Activated CD4-positive, alpha-beta T cell treated with anti-CD3 and anti-CD28 coated beads, Interleukin-2, amount 50 U/mL, for 4 hours (primary cell): ENCODE data around the gene PFDN6.
"Not testable (repeated sequence)": the region's sequence is repeated elsewhere in the genome, so short reads cannot be mapped to it uniquely, and the experiment has no call there.

Experiments
- DNase-seq, 2 experiments: peaks; one replicate each; pipeline ENCODE4 v3.0.0-alpha.2; 2020

Gene PFDN6

DNA sequence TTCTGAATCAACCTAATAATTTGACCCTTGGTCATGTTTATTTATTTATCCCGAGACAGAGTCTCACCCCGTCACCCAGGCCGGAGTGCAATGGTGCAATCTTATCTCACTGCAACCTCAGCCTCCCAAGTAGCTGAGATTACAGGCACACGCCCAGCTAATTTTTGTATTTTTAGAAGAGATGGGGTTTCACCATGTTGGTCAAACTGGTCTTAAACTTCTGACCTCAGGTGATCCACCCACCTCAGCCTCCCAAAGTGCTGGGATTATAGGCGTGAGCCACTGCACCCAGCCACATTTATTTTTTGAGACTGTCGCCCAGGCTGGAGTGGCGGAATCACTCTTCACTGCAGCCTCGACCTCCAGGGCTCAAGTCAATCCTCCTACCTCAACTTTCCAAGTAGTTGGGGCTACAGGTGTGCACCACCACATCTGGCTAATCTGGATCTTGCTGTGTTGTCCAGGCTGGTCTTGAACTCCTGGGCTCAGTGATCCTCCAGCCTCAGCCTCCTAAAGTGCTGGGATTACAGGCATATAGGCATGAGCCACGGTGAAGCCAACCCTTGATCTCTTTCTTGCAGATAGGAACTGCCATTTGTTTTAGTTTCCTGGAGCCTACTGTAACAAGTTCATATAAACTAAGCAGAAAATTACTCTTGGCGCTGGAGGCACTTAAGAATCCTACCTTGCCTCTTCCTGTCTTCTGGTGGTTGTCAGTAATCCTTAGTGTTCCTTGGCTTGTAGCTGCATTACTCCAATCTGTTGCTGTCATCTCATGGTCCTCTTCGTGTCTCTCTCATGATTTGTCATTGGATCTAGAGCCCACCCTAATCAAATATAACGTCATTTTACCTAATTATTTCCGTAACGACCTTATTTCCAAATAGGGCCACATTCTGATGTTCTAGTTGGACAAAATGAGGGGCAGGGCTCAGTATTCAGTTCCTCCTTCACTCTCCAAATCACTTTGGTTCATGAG, 15.2 kb upstream of the PFDN6 start:
- no peak for DNase-seq

DNA sequence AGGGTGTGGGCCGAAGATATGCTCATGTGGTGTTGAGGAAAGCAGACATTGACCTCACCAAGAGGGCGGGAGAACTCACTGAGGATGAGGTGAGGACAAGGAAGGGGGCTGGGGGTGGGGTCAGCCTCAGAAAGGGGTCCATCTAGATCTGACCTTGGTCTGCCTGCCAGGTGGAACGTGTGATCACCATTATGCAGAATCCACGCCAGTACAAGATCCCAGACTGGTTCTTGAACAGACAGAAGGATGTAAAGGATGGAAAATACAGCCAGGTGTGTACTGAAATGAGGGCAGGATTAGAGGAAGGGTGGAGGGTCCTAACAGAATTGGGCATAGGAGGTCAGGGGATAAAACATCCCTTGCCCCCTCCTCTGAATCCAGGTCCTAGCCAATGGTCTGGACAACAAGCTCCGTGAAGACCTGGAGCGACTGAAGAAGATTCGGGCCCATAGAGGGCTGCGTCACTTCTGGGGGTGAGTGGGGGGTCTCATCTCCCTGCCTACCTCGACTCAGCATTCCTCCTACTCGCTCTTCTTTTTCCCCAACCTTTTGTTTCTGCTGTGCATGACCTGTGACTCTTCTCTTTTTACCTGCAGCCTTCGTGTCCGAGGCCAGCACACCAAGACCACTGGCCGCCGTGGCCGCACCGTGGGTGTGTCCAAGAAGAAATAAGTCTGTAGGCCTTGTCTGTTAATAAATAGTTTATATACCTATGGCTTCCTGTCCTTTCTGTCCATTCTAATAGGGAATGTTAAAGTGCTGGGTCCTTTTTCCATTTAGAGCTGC, 13.4 kb upstream of the PFDN6 start:
- not testable (repeated sequence) for DNase-seq

DNA sequence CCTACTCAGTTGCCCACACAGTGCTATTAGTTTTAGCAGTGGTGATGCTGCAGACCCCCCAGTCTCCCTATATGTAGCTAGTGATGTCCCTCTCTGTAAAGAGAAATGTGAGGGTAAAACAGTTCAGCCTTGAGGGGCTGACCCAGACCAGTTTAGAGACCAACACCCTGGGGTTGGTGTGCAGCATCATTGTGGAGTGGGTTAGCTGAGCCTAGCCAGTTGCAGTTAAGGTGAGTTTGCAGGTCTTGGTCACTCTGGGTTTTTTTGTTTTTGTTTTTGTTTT, 12.9 kb upstream of the PFDN6 start:
- DNase-seq, result no peak

DNA sequence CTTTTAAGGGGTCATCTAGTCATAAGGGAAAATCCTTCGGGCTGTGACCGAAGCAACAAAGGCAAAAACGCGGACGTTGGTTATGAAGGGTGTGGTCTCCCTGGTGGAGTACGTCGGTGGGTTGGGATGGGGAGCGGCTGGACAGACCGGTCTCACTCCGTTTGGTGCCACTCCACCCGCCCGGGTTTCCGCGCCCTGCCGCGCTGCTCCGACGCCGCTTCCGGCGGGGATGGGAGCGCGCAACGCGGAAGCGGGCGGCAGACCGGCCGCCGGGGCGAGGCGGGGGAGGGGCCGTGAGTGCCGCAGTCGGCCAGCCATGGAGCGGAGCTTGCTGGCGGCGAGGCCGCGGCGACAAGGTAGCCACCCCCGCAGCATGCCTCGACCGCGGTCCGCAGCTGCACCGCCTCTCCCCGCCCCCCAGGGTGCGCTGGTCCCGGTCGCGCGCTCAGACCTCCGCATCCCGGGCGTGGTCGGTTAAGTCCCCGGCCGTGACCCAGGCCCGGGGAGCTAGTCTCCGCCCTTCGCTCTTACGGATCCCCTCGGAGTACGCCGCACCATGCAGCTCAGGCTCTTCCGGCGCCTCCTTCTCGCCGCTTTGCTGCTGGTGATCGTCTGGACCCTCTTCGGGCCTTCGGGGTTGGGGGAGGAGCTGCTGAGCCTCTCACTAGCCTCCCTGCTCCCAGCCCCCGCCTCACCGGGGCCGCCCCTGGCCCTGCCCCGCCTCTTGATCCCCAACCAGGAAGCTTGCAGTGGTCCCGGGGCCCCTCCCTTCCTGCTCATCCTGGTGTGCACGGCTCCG, 12.3 kb upstream of the PFDN6 start, which contains the start of gene B3GALT4:
TSS of gene B3GALT4 (plus strand) at position 260 of the 799 bp plus-strand sequence. CDS start at position 557, 297 bp downstream.
- peak; percentile 44 to 53 for DNase-seq

DNA sequence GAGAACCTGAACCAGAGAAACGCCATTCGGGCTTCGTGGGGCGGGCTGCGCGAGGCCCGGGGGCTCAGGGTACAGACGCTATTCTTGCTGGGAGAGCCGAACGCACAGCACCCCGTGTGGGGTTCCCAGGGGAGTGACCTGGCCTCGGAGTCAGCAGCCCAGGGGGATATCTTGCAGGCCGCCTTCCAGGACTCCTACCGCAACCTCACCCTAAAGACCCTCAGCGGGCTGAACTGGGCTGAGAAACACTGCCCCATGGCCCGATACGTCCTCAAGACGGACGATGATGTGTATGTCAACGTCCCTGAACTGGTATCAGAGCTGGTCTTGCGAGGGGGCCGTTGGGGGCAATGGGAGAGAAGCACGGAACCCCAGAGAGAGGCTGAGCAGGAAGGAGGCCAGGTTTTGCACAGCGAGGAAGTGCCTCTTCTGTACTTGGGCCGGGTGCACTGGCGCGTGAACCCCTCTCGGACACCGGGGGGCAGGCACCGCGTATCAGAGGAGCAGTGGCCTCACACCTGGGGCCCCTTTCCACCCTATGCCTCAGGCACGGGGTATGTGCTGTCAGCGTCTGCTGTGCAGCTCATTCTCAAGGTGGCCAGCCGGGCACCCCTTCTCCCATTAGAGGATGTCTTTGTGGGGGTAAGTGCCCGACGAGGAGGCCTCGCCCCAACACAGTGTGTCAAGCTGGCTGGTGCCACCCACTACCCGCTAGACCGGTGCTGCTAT, 11.6 kb upstream of the PFDN6 start:
- no peak for DNase-seq

DNA sequence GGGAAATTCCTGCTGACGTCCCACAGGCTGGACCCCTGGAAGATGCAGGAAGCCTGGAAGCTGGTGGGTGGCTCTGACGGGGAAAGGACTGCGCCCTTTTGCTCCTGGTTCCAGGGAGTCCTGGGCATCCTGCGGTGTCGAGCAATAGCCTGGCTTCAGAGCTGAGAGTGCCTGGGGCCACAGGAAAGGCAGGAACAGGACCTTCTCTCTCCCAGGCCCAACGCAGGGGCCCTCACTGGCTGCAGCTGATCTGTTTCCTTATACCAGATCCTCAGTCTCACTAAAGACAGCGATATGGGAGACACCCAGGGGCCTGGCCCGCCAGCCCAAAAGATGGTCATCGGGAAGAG, 11.0 kb upstream of the PFDN6 start:
- DNase-seq, result no peak

DNA sequence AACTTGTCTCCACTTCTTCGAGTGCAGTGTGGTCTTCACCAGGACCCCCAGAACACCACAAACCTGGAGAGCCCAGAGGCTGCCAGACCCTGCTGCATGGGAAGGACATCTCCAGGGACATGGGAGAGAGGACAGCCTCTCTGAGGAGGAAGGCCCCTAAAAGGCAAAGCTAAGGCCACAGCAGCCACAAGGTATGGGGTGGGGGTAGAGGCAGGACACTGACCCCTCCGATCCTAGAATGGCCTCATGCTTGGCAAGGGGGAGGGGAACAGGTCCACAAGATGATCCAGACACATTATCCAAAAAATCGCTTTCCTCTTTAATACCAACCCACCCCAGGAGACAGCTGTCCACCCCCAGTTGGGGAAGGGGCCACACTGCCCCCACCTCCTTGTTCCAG, 10.6 kb upstream of the PFDN6 start:
- DNase-seq, result no peak

DNA sequence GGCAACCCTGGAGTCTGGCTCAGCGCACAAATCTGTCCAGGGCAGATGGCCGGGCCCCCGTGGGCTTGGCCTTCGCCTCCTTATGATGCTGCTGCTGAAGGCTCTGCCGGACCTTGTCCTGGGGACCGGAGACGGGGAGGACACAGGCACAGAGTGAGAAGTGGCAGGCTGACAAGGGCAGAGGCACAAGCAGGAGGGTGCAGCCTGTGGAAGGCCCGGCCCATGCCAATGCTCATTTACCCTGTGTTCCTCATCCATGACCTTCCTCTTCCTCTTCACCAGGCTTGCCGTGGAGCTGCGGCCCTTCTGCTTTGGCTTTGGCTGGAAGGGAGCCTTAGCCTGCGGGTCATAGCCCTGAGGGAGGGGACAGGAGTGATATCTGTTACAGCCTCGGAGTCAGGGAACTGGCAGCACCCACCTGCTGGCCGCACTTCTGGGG, 10.1 kb upstream of the PFDN6 start:
- no peak for DNase-seq

DNA sequence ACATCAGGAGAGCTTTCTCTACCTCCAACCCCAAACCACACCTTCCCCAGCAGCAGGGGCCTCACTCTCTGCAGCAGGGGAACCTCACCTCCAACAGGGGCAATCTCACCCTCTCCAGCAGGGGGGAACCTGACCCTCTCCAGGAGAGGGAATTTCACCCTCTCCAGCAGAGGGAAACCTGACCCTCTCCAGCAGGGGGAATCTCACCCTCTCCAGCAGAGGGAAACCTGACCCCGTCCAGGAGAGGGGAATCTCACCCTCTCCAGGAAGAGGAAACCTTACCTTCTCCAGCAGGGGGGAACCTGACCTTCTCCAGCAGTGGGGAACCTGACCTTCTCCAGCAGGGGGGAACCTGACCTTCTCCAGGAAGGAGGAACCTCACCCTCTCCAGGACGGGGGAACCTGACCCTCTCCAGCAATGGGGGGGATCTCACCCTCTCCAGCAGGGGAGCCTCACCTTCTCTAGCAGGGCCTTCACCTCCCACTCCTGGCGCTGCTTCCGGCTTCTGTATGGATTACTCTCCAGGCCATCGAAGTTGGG, 9.4 kb upstream of the PFDN6 start:
- DNase-seq, result no peak

DNA sequence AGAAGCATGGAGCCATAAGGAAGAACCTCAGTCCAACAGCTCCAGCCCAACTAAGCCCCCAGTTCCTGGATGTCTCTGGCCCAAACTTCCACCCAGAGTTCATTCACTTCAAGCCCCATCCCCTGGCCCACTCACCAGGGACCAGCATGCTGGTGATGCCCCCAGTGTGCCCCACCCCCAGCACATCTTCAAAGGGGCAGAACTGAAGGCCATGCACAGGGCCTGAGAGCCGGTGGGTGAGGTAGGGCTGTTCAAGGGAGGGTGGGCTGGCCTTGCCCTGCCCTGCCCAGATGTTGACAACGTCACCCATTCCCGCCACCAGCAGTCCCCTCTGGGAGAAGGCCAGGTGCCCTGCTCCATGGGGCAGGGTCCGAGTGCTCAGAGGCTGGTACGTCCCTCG, 8.9 kb upstream of the PFDN6 start:
- no peak for DNase-seq

DNA sequence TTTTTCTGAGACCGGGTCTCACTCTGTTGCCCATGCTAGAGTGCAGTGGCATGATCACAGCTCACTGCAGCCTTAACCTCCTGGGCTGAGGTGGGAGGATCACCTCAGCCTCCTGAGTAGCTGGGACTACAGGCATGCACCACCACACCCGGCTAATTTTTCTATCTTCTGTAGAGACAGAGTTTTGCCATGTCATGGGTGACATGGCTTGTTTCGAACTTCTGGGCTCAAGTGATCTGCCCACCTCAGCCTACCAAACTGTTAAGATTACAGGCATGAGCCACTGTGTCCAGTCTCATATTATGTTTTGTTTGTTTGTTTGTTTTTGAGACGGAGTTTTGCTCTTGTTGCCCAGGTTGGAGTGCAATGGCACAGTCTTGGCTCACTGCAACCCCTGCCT, 4.2 kb upstream of the PFDN6 start:
- DNase-seq, result not testable (repeated sequence)

DNA sequence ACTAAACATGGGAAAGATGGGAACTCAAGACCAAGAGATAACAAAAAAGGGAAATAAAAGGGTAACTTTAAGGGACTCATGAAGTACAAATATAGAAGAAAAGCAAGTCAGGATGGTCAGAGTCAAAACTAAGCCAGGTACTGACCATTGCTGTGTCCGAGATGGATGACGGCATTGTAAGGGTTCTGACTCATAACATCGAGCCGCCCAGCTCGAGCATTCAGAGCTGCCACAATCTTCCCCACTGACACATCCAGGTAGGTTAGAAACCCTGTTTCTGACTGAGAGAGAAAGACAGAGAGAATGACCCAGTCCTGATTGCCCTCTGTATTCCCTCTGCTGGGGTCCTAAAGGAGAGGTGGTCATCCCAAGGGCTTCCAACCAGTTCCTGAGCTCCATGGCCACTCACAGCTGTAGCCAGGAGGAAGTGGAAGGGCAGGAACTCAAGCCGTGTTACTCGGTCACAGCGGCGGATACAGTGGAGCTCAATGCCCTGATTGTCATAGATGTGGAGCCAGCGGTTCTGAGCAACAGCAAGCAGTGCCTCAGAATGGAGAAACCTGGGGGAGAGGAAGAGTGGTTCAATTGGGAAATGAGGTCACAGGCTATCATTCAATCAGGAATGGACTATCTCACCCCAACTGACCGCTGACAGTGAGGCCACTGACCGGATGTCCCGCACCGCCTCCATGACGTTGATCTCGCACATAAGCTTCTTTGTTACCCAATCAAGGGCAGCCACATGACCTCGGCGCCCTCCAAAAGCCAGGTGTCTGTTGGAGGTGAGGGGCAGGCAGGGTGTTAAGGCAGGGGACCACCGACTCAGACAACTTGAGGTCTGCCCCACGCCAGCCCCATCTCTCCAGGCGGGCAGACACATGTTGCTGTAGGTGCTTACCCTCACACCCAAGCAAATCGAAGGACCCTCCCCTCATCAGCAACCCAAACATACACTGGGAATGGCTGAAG, 2.2 kb upstream of the PFDN6 start:
- DNase-seq, result no peak

DNA sequence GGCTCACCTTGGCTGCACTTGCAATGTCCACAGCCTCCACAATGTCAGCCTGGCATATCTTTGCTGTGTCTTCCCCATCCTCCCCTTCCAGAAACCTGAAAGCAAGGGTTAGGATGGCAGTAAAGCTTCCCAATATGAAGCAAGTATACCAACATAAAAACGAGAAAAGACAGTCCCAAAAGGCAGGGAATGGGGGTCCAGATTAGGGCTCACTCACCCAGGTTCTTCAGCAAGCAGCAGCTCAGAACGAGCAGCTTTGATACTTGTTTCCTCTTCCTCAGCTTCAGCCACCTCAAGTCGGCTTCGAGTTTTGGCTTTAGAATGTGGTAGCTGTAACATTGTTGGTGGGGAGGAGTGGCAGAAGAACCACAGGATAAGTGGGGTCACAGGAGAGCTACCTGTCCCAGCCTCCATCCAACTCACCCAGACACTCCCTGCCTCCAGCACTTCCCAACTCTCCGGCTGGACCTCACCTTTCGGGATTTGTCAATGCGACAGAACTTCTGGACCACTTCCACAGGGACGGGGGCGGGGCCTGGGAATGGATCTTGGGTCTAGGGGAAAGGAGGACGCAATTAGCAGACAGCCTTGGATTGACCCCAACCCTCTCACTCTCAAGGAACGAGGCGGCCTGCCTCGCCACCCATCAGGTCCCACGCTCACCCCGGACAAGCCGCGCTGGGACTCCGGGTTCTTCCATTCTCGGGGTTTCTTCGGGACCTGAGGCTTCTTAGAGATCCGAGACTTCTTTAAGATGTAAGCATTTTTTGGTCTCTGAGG, 1.1 kb upstream of the PFDN6 start:
- DNase-seq, result no peak

DNA sequence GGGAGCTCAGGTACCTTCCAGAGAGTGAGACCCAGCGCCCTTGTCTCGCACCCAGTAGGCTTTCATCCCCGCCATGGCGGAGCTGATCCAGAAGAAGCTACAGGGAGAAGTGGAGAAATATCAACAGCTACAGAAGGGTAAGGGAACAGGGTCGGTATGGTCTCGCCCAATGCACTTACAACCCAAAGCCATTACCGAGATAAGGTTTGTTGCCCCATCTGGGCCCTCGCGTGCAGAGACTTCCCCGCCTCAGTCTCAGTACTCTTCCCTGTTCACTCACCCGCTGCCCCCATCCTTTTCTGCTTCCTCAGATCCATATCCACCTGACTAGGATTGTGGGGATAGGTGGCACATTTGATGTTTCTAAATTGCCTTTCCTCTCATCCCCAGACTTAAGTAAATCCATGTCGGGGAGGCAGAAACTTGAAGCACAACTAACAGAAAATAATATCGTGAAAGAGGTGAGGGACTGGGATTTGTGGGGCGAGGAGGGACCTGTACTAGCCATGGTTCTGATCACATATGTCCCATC, 449 bp downstream of the PFDN6 start:
- no peak for DNase-seq

DNA sequence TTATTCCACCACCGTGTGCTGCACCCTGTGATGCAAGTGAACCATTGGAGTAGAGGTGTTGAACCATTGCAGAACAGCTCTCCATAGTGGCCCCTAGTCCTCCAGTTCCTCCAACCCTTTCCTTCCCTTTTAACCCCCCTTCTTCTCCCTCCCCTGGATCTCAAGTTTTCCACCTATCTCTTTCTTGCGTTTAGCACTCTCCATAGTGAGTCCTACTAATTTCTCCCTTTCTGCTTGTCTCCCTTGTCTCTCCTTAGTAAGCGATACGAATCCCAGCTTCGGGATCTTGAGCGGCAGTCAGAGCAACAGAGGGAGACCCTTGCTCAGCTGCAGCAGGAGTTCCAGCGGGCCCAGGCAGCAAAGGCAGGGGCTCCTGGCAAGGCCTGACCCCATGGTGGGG, 1.1 kb downstream of the PFDN6 start:
- DNase-seq, result no peak

DNA sequence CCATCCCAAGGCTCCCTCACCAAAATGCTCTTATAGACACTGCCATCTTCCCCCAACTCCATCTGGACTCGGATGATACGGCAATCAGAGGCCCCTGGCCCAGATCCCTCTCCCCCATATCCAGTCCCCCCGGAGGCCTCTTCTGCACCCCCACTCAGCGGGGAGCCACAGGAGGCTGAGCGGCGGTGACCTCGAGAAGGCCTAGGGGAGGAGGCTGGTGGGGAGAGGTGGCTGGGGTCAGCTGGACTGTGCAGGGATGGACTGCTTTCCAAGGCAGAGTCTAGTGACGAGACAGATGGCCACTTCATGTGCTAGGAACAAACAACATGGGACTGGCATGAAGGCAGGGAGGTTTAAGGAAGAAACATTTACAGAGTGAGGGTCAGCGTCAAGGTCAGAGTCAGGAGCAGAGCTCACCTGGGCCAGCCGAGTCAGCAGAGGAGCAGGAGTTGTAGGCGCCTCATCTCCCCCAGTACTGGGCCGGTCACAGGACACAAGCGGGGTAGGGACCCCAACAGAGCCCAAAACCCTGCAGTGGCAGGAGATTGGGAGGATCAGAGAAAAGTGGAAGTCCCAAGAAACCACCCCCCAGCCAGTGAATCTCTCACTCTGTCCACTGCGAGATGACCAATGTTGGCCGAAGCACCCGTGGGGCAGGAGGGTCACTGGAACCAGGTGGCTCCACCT, 3.7 kb downstream of the PFDN6 start:
- no peak for DNase-seq

DNA sequence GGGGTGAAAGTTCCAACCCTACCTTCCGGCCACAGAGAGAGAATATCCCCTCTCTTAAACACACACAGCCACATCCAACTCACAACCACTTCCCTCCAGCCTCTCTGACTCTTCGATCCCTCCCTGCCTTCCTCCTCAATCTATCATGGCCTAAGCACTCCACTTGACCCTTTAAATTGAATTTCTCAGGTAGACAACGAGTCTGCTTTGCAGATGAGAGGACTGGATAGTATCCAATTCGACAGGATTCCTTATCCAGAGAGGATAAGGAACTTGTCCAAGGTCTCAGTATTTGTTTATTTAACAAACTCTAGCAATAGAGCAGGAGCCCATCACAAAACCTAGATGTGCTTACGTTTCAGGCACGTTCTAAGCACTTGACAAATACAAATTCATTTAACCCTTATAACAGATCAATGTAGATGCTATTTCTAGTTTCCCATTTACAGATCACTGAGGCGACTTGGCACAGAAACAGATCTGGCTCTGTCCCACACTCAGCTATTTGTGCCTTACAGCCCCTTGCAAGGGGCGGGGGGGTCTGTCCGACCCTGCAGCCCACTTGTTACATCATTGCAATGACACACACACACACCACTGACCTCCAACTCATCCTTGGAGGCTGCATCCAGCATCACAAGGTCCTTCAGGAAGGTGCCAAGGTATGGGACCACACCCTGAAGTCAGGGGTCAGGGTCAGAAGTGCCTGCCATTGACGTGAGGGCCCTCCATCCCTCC, 4.9 kb downstream of the PFDN6 start:
- no peak for DNase-seq

DNA sequence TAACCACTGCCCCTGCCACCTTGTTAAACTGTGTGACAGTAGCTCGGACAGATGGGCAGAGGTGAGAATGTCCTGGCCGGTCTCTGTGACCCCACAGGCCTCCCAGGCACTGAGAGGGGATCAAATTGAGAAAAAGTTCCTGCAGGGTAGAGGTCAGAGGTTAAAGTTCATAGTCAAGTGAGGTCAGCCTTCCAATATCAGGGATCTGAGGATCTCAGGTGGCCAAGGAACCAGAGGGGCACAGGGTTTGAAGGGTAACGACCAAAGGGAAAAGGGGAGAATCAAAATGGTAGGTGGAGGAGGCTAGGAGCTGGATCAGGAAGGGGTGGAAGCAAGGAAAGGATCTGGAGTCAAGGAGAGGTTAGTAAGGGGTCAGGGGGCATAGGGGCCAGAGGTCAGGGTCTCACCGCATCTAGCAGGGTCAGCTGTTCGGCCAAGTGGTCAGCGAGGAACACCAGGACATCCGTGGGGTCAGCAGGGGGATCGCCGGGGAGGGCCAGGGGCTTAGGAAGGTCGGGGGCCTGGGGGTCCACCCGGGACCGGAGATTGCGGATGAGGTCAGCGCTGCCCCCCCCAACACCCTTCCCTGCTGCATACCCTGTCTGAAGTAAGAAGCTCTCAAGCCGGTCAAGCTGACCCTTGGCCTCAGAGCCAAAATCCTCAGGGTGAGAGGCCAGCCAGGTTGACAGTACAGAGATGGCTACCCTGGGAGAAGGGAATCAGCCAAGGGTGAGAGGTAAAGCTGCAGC, 6.4 kb downstream of the PFDN6 start:
- no peak for DNase-seq
